Renal cortex interstitium (tissue), 11 donors: ENCODE measurements around the gene NELFCD. TPM values are rescaled to one million over a fixed set of nuclear protein-coding genes. Genes with fewer than 3 reads are reported as not detected.

Source experiments
- DNase-seq, 11 donors: peaks; one replicate each; pipeline ENCODE4 v3.0.0-alpha.2; 2013; ENCODE audit warnings: low read depth in 9 of 11, low spot score in 4 of 11; ENCODE audit errors: extremely low read depth in 1 of 11
- polyA plus RNA-seq, 3 donors: library from polyadenylated mRNA; unstranded; fragments of 120-200 nt; gene quantifications; one replicate each; pipeline ENCODE4 v1.2.1, GENCODE V29; 2013; ENCODE audit not compliant: insufficient read length in 3 of 3

NELFCD gene
- polyA plus RNA-seq, 3 donors: 139 to 146 (median 141) TPM

GRCh38 chr20:58986968-58987517, 6.0 kb downstream of the NELFCD start:
- no peak for DNase-seq

- DNase-seq: no peak
These were observed 6.9 kb downstream of the NELFCD start for GRCh38 chr20:58987790-58988564.

GRCh38 chr20:58988565-58988882, 7.5 kb downstream of the NELFCD start:
- DNase-seq: no peak

- no peak for DNase-seq
These were observed 8.1 kb downstream of the NELFCD start for GRCh38 chr20:58989196-58989595.

GRCh38 chr20:58990651-58991445, 9.8 kb downstream of the NELFCD start:
- no peak for DNase-seq

- DNase-seq: no peak
These were observed 10.7 kb downstream of the NELFCD start for GRCh38 chr20:58991715-58992114.

GRCh38 chr20:58992911-58993310, 11.9 kb downstream of the NELFCD start:
- DNase-seq: no peak

GRCh38 chr20:58993332-58994248, 12.5 kb downstream of the NELFCD start:
- no peak for DNase-seq

- DNase-seq: no peak
These were observed 13.5 kb downstream of the NELFCD start for GRCh38 chr20:58994390-58995159.

GRCh38 chr20:58995461-58996225, 14.6 kb downstream of the NELFCD start:
- DNase-seq: peak in 2 of 11 donors; percentile 30 to 57

GRCh38 chr20:58996226-58996611, 15.2 kb downstream of the NELFCD start:
- no peak for DNase-seq

GRCh38 chr20:58997141-58997770, 16.2 kb downstream of the NELFCD start:
- DNase-seq: no peak

- no peak for DNase-seq
These were observed 17.6 kb downstream of the NELFCD start for GRCh38 chr20:58998656-58999055.

GRCh38 chr20:59000326-59000725, 19.3 kb downstream of the NELFCD start:
- DNase-seq: no peak

- DNase-seq: no peak
These were observed 20.0 kb downstream of the NELFCD start for GRCh38 chr20:59001068-59001448.

GRCh38 chr20:59001449-59002171, 20.6 kb downstream of the NELFCD start:
- DNase-seq: no peak

- no peak for DNase-seq
These were observed 21.3 kb downstream of the NELFCD start for GRCh38 chr20:59002388-59002787.
